IMR-90 (cell line): ENCODE results near the gene MEF2B. TPM values are rescaled to one million over a fixed set of nuclear protein-coding genes. Genes with fewer than 3 reads are reported as not detected.

Experiments used
- ATAC-seq: fragments of 200-7000 bp; cut with Tn5 transposase; 2 replicates; pipeline ENCODE4 v1.9.1; 2020; ENCODE audit warnings: low read depth, mild to moderate bottlenecking, moderate library complexity
- BruUV-seq: library from RNA; stranded (reverse); fragments of 400-500 nt; replicated peaks from 2 replicates; lab custom pipeline; 2021; lab: Mats Ljungman, UMichigan
- CTCF ChIA-PET: fragments of 300-600 bp; formaldehyde crosslinking; extraction: SDS; loops from one replicate; lab custom pipeline; 2021; ENCODE audit warnings: antibody characterized with exemption; lab: Yijun Ruan, JAX
- POLR2A ChIA-PET: fragments of 300-600 bp; sonication (Branson Sonifier 250); formaldehyde crosslinking; loops from one replicate; lab custom pipeline; 2022; ENCODE audit warnings: antibody characterized with exemption; ENCODE audit not compliant: unreplicated experiment; lab: Charles Lee
- DNase-seq: peaks from one replicate; pipeline ENCODE4 v3.0.0; 2013
- H2AFZ ChIP-seq: replicated peaks from 2 replicates; pipeline ENCODE3; 2013; ENCODE audit warnings: low read length, mild to moderate bottlenecking; ENCODE audit not compliant: poor library complexity
- H2AK5ac ChIP-seq: 2 replicates; pipeline ENCODE4 v1.6.1; 2013; ENCODE audit warnings: low read depth, low read length, inconsistent platforms
- H2AK9ac ChIP-seq: replicated peaks from 2 replicates; pipeline ENCODE3; 2013; ENCODE audit warnings: mild to moderate bottlenecking, low read depth, low read length, moderate library complexity; ENCODE audit not compliant: poor library complexity
- H2BK120ac ChIP-seq: 2 replicates; pipeline ENCODE4 v1.6.1; 2013; ENCODE audit warnings: low read depth, low read length, inconsistent platforms
- H2BK15ac ChIP-seq: 3 replicates; pipeline ENCODE4 v1.6.1; 2013; ENCODE audit warnings: low read depth, low read length, inconsistent platforms
- H2BK20ac ChIP-seq: 2 replicates; pipeline ENCODE4 v1.6.1; 2013; ENCODE audit warnings: low read depth, mild to moderate bottlenecking, inconsistent platforms, low read length, moderate library complexity
- H2BK5ac ChIP-seq: 2 replicates; pipeline ENCODE4 v1.6.1; 2013; ENCODE audit warnings: mild to moderate bottlenecking, low read depth, low read length, inconsistent platforms; ENCODE audit not compliant: poor library complexity, severe bottlenecking
- H3K14ac ChIP-seq: replicated peaks from 2 replicates; pipeline ENCODE4 v1.6.1; 2013; ENCODE audit warnings: low read depth, low read length, inconsistent platforms
- H3K18ac ChIP-seq: 2 replicates; pipeline ENCODE4 v1.6.1; 2013; ENCODE audit warnings: low read depth, low read length, control low read depth
- H3K23ac ChIP-seq: 2 replicates; pipeline ENCODE4 v1.6.1; 2013; ENCODE audit warnings: low read depth, low read length, inconsistent platforms
- H3K27ac ChIP-seq: 2 replicates; pipeline ENCODE4 v1.5.1; 2013; ENCODE audit warnings: mild to moderate bottlenecking, control low read depth, low read length; ENCODE audit not compliant: insufficient read depth
- H3K27me3 ChIP-seq: 2 replicates; pipeline ENCODE4 v1.6.1; 2013; ENCODE audit warnings: low read length; ENCODE audit not compliant: control insufficient read depth, insufficient read depth
- H3K36me3 ChIP-seq: 2 replicates; pipeline ENCODE4 v1.6.1; 2013; ENCODE audit warnings: low read length, mixed read lengths; ENCODE audit not compliant: control insufficient read depth, insufficient read depth
- H3K4ac ChIP-seq: 2 replicates; pipeline ENCODE4 v1.6.1; 2013; ENCODE audit warnings: low read depth, low read length, inconsistent platforms
- H3K4me1 ChIP-seq: 2 replicates; pipeline ENCODE4 v1.6.1; 2013; ENCODE audit warnings: low read length, mixed read lengths; ENCODE audit not compliant: control insufficient read depth, insufficient read depth
- H3K4me2 ChIP-seq: 2 replicates; pipeline ENCODE4 v1.6.1; 2013; ENCODE audit warnings: low read depth, mild to moderate bottlenecking, control low read depth, low read length, moderate library complexity
- H3K4me3 ChIP-seq: 2 replicates; pipeline ENCODE4 v1.5.1; 2013; ENCODE audit warnings: low read depth, mild to moderate bottlenecking, control low read depth, low read length, moderate library complexity; ENCODE audit not compliant: insufficient read depth
- H3K56ac ChIP-seq: 2 replicates; pipeline ENCODE4 v1.6.1; 2013; ENCODE audit warnings: low read length, inconsistent platforms; ENCODE audit not compliant: insufficient read depth; ENCODE audit errors: extremely low read depth
- H3K79me1 ChIP-seq, 2 experiments: 2 replicates each; pipeline ENCODE4 v1.6.1; 2013; ENCODE audit warnings: low read length in 2 of 2, inconsistent platforms in 1 of 2, low read depth in 1 of 2
- H3K9ac ChIP-seq: 2 replicates; pipeline ENCODE4 v1.6.1; 2013; ENCODE audit warnings: low read depth, low read length, control low read depth
- H3K9me1 ChIP-seq: 2 replicates; pipeline ENCODE4 v1.6.1; 2013; ENCODE audit warnings: low read length, inconsistent platforms; ENCODE audit not compliant: insufficient read depth
- H3K9me3 ChIP-seq: 2 replicates; pipeline ENCODE4 v1.6.1; 2013; ENCODE audit warnings: low read length; ENCODE audit not compliant: control insufficient read depth, insufficient read depth
- H4K20me1 ChIP-seq: 2 replicates; pipeline ENCODE4 v1.6.1; 2013; ENCODE audit warnings: low read length, inconsistent platforms; ENCODE audit not compliant: insufficient read depth
- H4K5ac ChIP-seq: 2 replicates; pipeline ENCODE4 v1.6.1; 2013; ENCODE audit warnings: mild to moderate bottlenecking, low read depth, low read length, control low read depth
- H4K8ac ChIP-seq, 2 experiments: 2 replicates each; pipeline ENCODE4 v1.6.1; 2013; ENCODE audit warnings: low read depth in 2 of 2, low read length in 2 of 2, control low read depth in 1 of 2, inconsistent platforms in 1 of 2
- H4K91ac ChIP-seq: 2 replicates; pipeline ENCODE4 v1.6.1; 2013; ENCODE audit warnings: low read depth, low read length, inconsistent platforms; ENCODE audit not compliant: insufficient read depth
- CEBPB ChIP-seq: IDR thresholded peaks from 2 replicates; pipeline ENCODE4 v1.6.1; 2012; ENCODE audit warnings: low read depth, low read length, improper control_type of control experiment
- NFE2L2 ChIP-seq: fragments of 150-350 bp; IDR thresholded peaks from 2 replicates; pipeline ENCODE4 v1.6.1; 2016; ENCODE audit warnings: low read depth, mild to moderate bottlenecking, low read length
- RAD21 ChIP-seq: IDR thresholded peaks from 2 replicates; pipeline ENCODE4 v1.6.1; 2012; ENCODE audit warnings: low read length, improper control_type of control experiment
- WGBS, 2 experiments: methylation state at CpG; one replicate each; pipeline versions ENCODE4 v1.1.5 to v1.1.7; 2013; ENCODE audit warnings: missing lambda C conversion rate in 2 of 2; ENCODE audit not compliant: insufficient read length in 1 of 2; ENCODE audit errors: extremely low coverage in 2 of 2; 5-methylcytosine and 5-hydroxymethylcytosine counted together
- dilution Hi-C: fragments of 300-500 bp; cut with HindIII; formaldehyde crosslinking; loops from one replicate; pipeline ENCODE4 v1.14.3; 2018; ENCODE audit warnings: low sequenced_read_pairs; ENCODE audit not compliant: unreplicated experiment
- in situ Hi-C: fragments of 300-500 bp; cut with MboI; formaldehyde crosslinking; loops from 3 replicates; pipeline ENCODE4 v1.14.3; 2019; ENCODE audit warnings: low sequenced_read_pairs, inconsistent platforms, mixed read lengths
- intact Hi-C: fragments of 100-400 bp; cut with micrococcal nuclease; formaldehyde crosslinking; loops from 2 replicates; pipeline ENCODE4 v1.10.0; 2022
- polyA plus RNA-seq, 3 experiments: library from polyadenylated mRNA; depleted of rRNA; stranded (reverse); fragments of >200 nt; gene quantifications; 2 replicates each; pipeline ENCODE4 v1.2.3, GENCODE V29; 2012; ENCODE audit warnings: low replicate concordance in 1 of 3
- total RNA-seq: library from RNA; depleted of rRNA; stranded (reverse); fragments of >200 nt; gene quantifications from 2 replicates; pipeline ENCODE4 v1.2.3, GENCODE V29; 2012
- TF ChIP-seq, protein P1 (sequence below): fragments of 150-350 bp; IDR thresholded peaks from 2 replicates; pipeline ENCODE4 v1.6.1; 2016; ENCODE audit warnings: low read depth, mild to moderate bottlenecking, low read length, moderate library complexity, borderline replicate concordance
- TF ChIP-seq, protein P2 (sequence below): conservative IDR thresholded peaks from 2 replicates; pipeline ENCODE4 v1.5.1; 2012; ENCODE audit warnings: mild to moderate bottlenecking, low read depth, low read length, improper control_type of control experiment

MEF2B gene
- total and polyA plus RNA-seq, 2 of the 4 experiments (the other 2 are of a cell fraction): 0.18 to 0.94 TPM

DNA sequence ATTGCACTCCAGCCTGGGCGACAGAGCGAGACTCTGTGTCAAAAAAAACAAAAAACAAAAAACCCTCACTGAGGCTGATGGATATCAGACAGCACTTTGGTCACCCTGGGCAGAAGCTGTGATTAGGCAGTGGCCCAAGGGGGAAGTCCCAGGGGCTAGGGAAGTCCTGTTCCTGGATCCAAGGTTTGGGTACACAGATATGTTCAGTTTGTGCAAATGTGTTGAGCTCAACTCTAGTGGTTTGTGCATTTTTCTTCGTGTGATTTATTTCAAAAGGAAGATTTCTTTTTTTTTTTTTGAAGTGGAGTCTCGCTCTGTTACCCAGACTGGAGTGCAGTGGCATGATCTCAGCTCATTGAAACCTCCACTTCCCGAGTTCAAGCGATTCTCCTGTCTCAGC lies 12.3 kb downstream of the MEF2B start:
- CTCF ChIA-PET: no interaction called here
- dilution Hi-C loops: no loop called here
- H3K18ac ChIP-seq: no peak overlapping the region

More for the DNA sequence above, 12.3 kb downstream of the MEF2B start:
- no peak for DNase-seq
- Histone ChIP-seq H2BK5ac (no peak overlapping the region), H2AFZ (no peak overlapping the region), H3K4ac (no peak overlapping the region), H3K4me3 (no peak overlapping the region), H4K5ac (no peak overlapping the region), H2BK20ac (no peak overlapping the region), H3K79me1 (no peaks in the 10 kb centered on the region), H2BK15ac (no peak overlapping the region), H4K20me1 (no peaks in the 10 kb centered on the region), H3K9me3 (peaks cover 6% of the 10 kb centered on the region; the same call in 1 of the 2 replicates), H2AK9ac (no peak overlapping the region), H3K9me1 (no peaks in the 10 kb centered on the region), H3K27ac (no peak overlapping the region), H3K56ac (no peak overlapping the region), H2AK5ac (no peak overlapping the region), H4K91ac (no peak overlapping the region), H3K14ac (no peak overlapping the region), H2BK120ac (no peak overlapping the region), H3K9ac (no peak overlapping the region), H3K23ac (no peak overlapping the region), H4K8ac (no peak overlapping the region), H3K27me3 (no peaks in the 10 kb centered on the region), H3K4me2 (no peak overlapping the region), H3K36me3 (peaks cover 7% of the 10 kb centered on the region; the same call in 1 of the 2 replicates), H3K4me1 (no peaks in the 10 kb centered on the region)
- in situ Hi-C loops: no loop called here
- POLR2A ChIA-PET: no interaction called here
- TF ChIP-seq RAD21 (no peak), CEBPB (no peak), NFE2L2 (no peak)
- TF ChIP-seq, protein P1, sequence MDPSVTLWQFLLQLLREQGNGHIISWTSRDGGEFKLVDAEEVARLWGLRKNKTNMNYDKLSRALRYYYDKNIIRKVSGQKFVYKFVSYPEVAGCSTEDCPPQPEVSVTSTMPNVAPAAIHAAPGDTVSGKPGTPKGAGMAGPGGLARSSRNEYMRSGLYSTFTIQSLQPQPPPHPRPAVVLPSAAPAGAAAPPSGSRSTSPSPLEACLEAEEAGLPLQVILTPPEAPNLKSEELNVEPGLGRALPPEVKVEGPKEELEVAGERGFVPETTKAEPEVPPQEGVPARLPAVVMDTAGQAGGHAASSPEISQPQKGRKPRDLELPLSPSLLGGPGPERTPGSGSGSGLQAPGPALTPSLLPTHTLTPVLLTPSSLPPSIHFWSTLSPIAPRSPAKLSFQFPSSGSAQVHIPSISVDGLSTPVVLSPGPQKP: no peak
- TF ChIP-seq, protein P2, sequence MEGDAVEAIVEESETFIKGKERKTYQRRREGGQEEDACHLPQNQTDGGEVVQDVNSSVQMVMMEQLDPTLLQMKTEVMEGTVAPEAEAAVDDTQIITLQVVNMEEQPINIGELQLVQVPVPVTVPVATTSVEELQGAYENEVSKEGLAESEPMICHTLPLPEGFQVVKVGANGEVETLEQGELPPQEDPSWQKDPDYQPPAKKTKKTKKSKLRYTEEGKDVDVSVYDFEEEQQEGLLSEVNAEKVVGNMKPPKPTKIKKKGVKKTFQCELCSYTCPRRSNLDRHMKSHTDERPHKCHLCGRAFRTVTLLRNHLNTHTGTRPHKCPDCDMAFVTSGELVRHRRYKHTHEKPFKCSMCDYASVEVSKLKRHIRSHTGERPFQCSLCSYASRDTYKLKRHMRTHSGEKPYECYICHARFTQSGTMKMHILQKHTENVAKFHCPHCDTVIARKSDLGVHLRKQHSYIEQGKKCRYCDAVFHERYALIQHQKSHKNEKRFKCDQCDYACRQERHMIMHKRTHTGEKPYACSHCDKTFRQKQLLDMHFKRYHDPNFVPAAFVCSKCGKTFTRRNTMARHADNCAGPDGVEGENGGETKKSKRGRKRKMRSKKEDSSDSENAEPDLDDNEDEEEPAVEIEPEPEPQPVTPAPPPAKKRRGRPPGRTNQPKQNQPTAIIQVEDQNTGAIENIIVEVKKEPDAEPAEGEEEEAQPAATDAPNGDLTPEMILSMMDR: no peak
- ATAC-seq: no peak
- intact Hi-C loops: no loop called here
- no CpG with 5 or more reads among the region's 6 CpGs for WGBS, 2 experiments
- no TSS peak for BruUV-seq
